Measurements from ENCODE around the gene WBP11.

GRCh38 chr12:14810167-14810952 lies 7.1 kb upstream of the WBP11 start:
- TF ChIP-seq CTCF (conservative IDR thresholded peaks at IDR 0.05; ENCODE audit: low read depth, low read length) (no peak), EZH2 (IDR thresholded peaks at IDR 0.05; ENCODE audit: low read length, unreplicated experiment) (no peak)
